NOMO-1 treated with DMSO at 0.1 percent for 48 hours (cell line): Measurements from ENCODE around the gene FBRSL1.
A peak's percentile ranks its signal among the peaks of the same experiment; 100 is the strongest.
"Not testable (repeated sequence)": the region's sequence is repeated elsewhere in the genome, so short reads cannot be mapped to it uniquely, and the experiment has no call there.

Source experiments
- DNase-seq: peaks from one replicate; lab custom pipeline; 2025; ENCODE audit not compliant: unreplicated experiment; lab: John Stamatoyannopoulos, UW

The FBRSL1 gene

GRCh38 chr12:132489602-132490266 lies at the start of gene FBRSL1:
Gene FBRSL1 (plus strand): TSS chr12:132490151.
- peak; percentile 87 for DNase-seq

GRCh38 chr12:132440420-132440819 lies 49.5 kb upstream of the FBRSL1 start:
- not testable (repeated sequence) for DNase-seq

DNA sequence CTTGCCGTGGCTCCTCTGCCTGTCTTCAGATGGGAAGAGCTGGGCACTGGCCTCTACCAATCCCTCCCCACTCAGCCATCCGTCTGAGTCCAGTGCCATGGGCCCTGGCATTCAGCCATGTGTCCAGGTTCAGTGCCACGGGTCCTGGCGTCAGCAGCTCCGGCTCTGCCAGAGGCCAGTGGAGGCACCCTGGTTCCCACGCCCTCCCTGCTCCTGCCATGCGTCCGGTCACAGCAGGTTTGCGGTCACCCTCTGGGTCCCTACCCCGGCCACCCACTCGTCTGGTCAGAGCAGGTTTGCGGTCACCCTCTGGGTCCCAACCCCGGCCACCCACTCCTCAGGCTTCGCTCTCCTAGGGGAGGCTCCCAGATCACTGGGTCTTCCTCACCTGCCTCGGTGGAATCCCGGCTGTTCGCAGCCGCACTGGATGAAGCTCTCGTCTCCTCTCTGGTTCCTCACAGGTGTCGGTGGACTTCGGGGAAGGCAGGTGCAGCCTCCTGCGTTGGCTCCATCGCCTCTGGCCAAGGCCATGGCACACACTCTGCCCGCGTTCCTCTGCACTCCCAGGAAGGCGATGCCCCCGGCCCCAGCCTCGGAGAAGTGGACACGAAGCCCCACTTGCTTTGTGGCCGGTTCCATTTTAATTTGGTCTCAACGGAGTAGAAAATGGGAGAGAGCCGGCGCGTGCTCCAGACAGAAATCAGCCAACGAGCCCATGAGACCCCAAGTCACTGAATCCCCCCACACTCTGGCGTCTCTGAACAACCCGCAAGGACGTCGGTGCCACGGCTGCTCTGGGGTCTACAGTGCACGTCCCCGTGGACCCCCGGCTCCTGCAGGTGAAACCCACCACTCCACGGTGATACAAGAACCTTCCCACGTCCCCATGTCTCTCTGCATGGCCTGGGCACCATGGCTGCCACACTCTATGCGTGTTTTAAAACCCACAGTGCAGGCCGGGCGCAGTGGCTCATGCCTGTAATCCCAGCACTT lies 47.8 kb upstream of the FBRSL1 start:
- no peak for DNase-seq

GRCh38 chr12:132443091-132443490 lies 46.9 kb upstream of the FBRSL1 start:
- DNase-seq = no peak

DNA sequence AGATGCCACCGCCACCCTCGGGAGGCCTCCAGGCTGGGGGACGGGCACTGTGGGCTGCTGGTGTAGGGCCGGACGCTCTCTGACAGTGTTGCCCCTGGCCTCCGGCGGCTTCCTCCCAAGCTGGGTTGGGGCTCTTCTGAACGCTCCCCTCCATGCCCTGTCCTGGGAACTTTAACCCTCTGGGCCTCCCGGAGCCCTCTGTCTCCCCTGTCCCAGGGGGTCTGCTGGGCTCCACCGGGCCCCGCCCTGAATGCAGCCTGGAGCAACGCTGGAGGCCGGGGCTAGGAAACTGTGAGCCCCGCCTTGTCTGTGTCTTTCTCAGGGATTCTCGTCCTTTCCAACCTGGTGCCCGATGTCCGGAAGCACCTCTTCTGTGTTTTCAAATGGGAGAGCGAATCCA lies 45.7 kb upstream of the FBRSL1 start:
- DNase-seq = no peak

DNA sequence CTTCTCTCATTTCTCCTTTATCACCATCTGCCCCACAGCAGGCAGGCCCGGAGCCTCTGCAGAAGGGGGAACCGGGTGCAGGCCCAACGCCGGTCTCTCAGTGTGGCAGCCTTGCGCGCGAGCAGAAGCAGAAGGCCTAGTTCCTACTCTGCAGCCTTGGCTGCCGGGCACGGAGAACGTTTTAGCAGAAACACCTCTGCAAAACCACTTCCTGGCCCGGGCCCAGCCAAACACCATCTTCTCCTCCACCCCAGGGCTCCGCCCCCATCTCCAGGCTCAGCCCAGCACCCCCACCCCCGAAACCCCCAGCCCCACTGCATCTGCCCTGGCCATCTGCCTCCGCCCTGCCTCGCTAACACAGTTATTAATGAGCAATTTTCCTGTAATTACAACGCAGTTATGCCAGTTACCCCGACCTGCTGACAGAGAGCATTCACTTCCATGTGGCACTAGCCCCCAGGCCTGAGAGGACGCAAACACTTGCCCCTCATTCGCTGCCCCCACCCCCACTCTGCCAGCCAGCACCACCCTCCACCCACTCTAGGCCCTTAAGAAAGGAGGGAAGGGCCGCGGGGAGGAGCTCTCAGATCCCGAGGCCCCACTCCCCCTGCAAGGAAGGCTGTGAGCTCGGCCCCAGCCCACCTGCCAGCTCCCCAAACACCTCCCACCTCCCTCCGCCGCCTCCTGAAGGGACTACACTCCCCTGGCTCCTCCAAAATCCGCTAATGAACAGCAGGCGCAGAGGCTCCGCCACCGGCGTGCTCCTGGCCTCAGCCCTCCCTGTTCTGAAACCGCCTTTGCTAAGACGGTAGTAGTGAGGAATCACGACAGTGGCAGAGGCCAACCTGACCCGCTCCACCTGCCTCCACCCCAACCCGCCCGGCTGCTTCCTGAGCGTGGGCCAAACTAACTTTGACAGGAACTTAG lies 44.7 kb upstream of the FBRSL1 start:
- peak; percentile 87 for DNase-seq

- DNase-seq = peak; percentile 85
These were observed 43.9 kb upstream of the FBRSL1 start for GRCh38 chr12:132445884-132446632.

GRCh38 chr12:132446633-132447326 lies 43.2 kb upstream of the FBRSL1 start:
- no peak for DNase-seq

- no peak for DNase-seq
These were observed 42.6 kb upstream of the FBRSL1 start for GRCh38 chr12:132447327-132447720.

DNA sequence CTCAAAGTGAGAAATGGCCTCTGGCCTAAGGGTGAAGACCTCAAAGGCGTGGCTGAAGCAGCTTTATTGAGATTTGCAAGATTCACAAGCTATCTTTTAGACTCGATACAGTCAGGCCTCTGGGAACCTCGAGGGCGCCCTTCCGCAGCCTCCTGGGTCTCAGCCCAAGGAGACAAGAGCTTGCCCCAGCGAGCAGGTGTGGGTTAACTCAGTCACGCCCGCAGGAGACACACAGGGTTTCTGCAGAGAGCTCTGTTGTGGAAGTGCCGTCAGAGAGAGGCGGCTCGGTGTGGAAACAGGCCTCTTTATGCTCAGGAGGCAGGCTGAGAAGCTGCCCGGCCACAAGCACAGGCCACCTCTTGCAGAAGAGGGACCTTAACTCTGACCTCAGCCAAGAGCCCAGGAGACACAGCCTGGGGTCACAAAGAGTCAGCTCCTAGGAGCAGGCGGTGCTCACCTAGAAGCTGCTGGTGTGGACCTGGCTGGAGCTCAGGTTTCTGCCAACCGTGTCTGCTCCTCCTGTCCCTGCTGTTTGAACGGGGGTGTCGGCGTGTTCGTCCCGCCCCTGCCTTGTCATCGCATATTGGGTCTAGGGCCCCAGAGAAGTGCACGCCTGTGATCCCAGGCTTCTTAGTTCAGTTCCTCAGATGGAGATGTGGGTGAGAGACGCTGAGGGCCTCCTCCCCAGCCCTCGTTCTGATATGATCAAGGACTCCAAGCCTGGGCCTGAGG lies 42.1 kb upstream of the FBRSL1 start:
- no peak for DNase-seq

- DNase-seq = no peak
These were observed 41.5 kb upstream of the FBRSL1 start for GRCh38 chr12:132448463-132448820.

- DNase-seq = no peak
These were observed 40.2 kb upstream of the FBRSL1 start for GRCh38 chr12:132449565-132450417.

- no peak for DNase-seq
These were observed 39.4 kb upstream of the FBRSL1 start for GRCh38 chr12:132450418-132451171.

GRCh38 chr12:132451172-132451835 lies 38.6 kb upstream of the FBRSL1 start:
- DNase-seq = no peak

GRCh38 chr12:132451836-132452195 lies 38.1 kb upstream of the FBRSL1 start:
- no peak for DNase-seq

DNA sequence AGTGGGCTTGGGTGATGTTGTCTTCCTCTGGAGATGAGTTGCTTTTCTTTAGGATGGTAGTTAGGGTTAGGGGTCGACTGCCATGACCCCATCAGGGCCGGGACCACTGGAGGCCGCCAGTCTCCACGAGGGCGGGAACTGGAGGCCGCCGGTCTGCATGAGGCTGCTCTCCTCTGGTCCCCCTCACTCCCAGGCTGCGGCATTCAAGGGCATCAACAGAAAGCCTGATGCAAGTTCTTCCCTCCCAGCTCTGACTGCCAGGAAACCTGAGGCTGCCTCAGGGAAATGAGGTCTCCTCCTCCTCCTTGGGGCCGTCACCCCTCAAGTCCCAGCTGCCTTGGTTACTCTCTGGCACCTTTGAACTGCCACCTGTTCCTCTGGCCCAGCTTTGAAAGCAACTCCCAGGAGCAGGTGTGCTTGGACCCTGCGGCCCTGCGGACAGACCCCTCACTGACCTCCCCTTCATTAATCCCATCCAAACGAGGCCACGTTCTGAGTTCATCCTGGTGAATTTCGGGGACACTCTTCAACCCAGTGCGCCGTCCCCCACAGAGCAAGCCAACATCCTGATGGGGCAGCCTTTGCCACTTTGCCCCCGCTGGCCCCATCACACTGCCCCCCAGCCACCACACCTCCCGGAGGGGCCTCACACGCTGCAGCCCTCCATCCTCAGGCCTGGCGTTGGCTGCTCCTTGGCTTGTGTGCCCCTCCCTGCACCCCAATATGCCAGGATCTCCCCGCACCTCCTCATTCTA lies 37.2 kb upstream of the FBRSL1 start:
- DNase-seq = no peak
